NT2/D1 (cell line): Measurements from ENCODE around the gene MYB.

Experiments
- SUZ12 ChIP-seq: IDR thresholded peaks from 2 replicates; pipeline ENCODE4 v1.6.1; 2011; ENCODE audit not compliant: insufficient read length, insufficient read depth; ENCODE audit errors: extremely low read depth
- YY1 ChIP-seq: IDR thresholded peaks from 2 replicates; pipeline ENCODE4 v1.6.1; 2011; ENCODE audit not compliant: insufficient read length, insufficient read depth
- ZNF274 ChIP-seq: IDR thresholded peaks from 2 replicates; pipeline ENCODE4 v1.6.1; 2011; ENCODE audit warnings: mild to moderate bottlenecking, low read depth, low read length

- TF ChIP-seq YY1 (no peak), ZNF274 (no peak), SUZ12 (no peak)
Observed at GRCh38 chr6:135173242-135173988, 7.7 kb upstream of the MYB start.
